Right renal cortex interstitium (tissue), 3 donors: ENCODE results near the gene ST8SIA5. TPM values are rescaled to one million over a fixed set of nuclear protein-coding genes. Genes with fewer than 3 reads are reported as not detected.
"Not testable (repeated sequence)": the region's sequence is repeated elsewhere in the genome, so short reads cannot be mapped to it uniquely, and the experiment has no call there.

Experiments used
- DNase-seq, 3 donors: peaks; one replicate each; pipeline ENCODE4 v3.0.0-alpha.2; 2013; ENCODE audit warnings: low read depth in 3 of 3, low spot score in 2 of 3
- polyA plus RNA-seq, 3 donors: library from polyadenylated mRNA; unstranded; fragments of 120-200 nt; gene quantifications; one replicate each; pipeline ENCODE4 v1.2.1, GENCODE V29; 2013; ENCODE audit not compliant: insufficient read length in 3 of 3

Gene ST8SIA5, protein sequence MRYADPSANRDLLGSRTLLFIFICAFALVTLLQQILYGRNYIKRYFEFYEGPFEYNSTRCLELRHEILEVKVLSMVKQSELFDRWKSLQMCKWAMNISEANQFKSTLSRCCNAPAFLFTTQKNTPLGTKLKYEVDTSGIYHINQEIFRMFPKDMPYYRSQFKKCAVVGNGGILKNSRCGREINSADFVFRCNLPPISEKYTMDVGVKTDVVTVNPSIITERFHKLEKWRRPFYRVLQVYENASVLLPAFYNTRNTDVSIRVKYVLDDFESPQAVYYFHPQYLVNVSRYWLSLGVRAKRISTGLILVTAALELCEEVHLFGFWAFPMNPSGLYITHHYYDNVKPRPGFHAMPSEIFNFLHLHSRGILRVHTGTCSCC
- 1 to 10 TPM in 1 of 3 donors, under 1 TPM in 2; 0.37 to 1.2 (median 0.61) TPM for polyA plus RNA-seq

GRCh38 chr18:46756559-46757201 is at the start of gene ST8SIA5:
Gene ST8SIA5, minus strand, starts transcription at chr18:46757053. Its CDS starts 545 bp downstream, at chr18:46756508.
- DNase-seq: no peak

GRCh38 chr18:46795945-46796344 is 39.1 kb upstream of the ST8SIA5 start:
- DNase-seq: not testable (repeated sequence)

DNA sequence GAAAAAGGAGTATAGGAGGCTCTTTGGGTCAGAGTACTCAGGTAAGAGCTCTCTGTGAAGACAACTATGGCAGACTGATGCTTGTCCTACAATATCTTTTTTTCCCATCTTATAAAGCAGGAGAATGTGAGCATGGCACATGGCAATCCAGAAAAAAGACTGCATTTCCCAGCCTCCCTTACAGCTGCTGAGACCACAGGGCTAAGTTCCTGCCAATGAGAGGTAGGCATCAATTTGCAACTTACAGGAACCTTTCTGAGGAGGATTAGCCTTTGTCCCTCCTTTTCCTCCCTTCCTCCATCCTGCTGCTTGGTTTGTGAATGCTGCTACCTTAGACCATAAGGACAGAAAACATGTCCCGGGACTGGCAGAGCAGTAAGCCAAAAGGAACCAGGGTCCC is 37.8 kb upstream of the ST8SIA5 start:
- DNase-seq: no peak

- no peak for DNase-seq
These were observed 36.7 kb upstream of the ST8SIA5 start for GRCh38 chr18:46793565-46793964.

GRCh38 chr18:46789088-46789487 is 32.2 kb upstream of the ST8SIA5 start:
- no peak for DNase-seq

DNA sequence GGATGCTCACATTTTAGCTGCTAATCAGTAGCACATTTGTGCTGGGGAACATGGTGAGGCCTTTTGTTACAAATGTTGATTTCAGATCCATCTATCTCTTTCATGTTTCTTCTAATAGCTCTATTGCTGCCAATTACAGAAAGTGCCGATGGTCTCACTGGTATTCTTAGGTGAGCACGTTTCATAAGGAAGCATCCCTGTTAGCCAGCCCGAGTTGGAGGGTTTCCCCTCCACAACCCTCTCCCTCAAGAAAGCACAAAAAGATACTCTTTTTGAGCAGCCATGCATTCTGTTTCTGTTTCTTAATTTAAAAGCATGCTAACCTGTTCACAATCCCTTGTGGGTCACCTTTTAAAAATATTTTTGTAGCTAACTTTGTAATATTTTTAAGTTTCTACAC is 30.8 kb upstream of the ST8SIA5 start:
- DNase-seq: no peak

DNA sequence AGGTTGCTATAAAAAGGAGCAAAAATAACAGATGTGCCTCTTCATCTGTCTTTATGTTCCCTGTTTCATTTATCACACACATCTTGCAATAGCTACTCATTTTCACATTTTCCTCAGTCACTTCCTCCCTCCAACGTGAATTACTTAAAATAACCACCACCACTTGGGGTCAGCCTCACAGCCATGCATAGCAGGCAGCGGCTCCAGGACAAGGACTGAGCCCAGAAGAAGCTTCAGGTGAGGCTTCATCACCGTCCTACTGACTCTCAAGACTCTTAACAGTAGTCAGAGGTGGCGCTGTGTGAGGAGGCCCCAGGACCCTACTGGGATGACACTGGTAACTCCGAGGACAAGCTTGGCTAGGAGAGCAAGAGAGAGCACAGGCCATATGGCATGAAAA is 15.5 kb upstream of the ST8SIA5 start:
- no peak for DNase-seq

- no peak for DNase-seq
These were observed 14.3 kb upstream of the ST8SIA5 start for GRCh38 chr18:46771141-46771540.

DNA sequence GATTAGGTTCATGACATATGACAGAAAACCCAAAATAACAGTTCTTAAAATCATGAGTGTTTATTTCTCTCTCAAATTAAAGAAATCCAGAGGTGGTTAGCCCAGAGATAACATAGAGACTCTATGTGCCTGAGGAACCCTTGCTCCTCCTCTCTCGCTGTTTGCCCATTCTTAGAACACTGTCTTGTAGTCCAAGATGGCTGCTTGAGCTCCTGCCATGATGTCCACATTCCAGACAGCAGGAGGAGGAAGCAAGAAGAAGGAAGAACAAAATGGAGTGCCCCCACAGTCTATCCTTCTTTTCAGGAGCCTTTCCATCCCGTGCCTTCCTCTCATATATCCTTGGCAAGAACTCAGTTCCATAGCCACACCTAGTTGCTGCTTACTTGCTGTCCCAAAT is 13.9 kb upstream of the ST8SIA5 start:
- DNase-seq: no peak

GRCh38 chr18:46768166-46768921 is 11.5 kb upstream of the ST8SIA5 start:
- no peak for DNase-seq

DNA sequence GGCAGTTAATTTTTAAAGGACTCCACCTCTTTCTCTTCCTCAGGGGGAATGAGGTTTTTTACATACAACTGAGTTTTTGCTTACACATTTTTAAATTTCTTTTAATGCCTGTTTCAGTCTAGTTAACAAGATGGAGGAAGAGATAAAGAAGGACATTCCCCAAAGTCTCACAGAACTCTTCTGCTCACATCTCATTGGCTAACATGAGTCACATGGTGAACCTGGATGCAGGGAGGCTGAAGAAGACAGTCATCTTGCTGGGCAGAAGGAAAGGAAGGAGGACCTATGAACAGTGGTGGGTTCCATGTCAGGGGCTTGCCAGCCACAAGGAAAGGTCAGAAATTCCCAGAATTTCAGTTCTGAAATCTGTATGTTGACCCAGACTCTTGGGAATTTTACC is 10.4 kb upstream of the ST8SIA5 start:
- no peak for DNase-seq

GRCh38 chr18:46764586-46764985 is 7.7 kb upstream of the ST8SIA5 start:
- no peak for DNase-seq

DNA sequence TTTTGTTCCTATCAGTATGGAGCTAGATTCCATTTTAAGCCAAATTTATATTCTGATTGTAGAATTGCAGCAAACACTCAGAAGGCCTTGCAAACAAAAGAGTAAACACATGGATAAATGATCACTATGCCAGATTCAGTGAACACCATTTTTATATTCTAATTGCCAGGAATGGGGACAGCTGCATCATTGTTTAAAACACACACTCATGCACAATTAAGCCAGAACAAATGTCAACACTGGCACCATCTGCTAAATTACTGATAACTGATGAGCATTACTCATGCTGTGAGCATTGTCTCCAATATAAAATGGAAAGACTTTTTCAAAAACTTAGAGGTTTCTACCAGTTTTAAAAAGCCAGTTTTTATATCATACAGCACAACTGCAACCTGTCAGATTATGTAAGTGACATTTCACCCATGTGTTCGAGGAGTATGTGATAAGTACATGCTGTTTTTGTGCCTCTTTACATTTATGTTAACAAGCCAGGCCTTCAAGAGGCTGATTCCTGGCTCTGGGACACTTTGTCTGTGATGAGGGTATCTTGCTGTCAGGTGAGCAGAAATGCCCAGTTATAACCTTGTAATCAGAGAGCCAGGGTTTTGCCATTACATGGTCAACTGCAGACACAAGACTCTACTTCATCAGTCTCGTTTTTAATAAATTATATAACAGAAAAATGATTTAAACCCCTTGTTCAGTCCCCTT is 4.4 kb upstream of the ST8SIA5 start:
- DNase-seq: no peak

DNA sequence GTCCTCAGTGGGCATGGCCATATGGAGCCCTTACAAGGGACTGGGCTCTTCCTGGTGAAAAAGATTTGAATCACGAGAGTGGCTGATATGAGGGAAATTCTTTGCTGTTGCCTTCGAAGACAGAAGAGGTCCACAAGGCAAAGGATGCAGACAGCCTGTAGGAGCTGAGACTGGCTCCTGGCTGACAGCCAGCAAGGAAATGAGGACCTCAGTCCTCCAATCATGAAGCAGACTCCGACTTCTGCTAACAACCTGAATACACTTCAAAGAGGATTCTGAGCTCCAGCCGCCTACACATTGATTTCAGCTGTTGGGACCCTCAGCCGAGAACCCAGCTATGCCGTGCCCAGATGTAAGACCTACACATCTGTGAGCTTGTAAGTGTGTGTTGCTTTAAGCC is 3.0 kb upstream of the ST8SIA5 start:
- DNase-seq: no peak

- DNase-seq: no peak
These were observed 761 bp downstream of the ST8SIA5 start for GRCh38 chr18:46756025-46756558.

GRCh38 chr18:46755315-46756024 is 1.4 kb downstream of the ST8SIA5 start:
- no peak for DNase-seq

GRCh38 chr18:46754661-46755292 is 2.1 kb downstream of the ST8SIA5 start:
- DNase-seq: no peak

DNA sequence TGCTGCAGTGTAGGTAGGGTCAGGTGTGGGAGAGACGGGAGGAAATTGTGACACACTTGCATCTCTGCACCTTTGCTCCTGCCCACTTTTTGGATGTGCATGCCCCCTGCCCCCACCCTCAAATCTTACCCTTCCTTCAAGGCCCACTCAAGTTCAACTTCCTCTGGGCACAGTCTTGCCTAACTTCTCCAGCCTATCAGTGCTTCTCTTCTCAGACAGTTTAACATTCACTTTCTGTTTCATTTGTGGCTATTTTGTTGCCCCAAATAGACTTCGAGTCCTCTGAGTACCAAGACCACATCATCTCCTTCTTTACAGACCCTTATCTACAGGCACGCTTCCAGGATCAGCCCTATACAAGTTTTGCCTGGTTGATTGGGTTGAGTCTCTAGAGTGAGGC is 2.7 kb downstream of the ST8SIA5 start:
- no peak for DNase-seq

- no peak for DNase-seq
These were observed 5.0 kb downstream of the ST8SIA5 start for GRCh38 chr18:46751882-46752281.
